DMS114 treated with DMSO at 0.1 percent for 48 hours (cell line): Measurements from ENCODE around the gene SLCO1B3.

Experiments used
- DNase-seq: peaks from one replicate; lab custom pipeline; 2025; ENCODE audit not compliant: unreplicated experiment; lab: John Stamatoyannopoulos, UW

SLCO1B3 gene

DNA sequence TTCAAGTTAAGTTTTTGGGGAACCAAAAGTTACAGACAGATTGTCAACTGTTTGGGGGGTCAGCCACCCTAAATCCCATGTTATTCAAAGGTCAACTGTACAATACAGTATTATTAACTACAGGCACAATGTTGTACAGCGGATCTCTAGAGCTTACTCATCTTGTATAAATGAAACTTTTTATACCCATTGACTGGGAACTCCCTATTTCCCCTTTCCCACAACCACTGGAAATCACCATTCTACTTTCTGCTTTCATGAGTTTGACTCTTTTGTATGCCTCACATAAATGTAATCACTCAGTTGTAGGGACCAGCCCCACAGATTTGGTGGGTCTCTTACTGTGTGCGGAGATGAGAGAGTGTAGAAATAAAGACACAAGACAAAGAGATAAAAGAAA is 57.8 kb downstream of the SLCO1B3 start:
- DNase-seq = no peak

DNA sequence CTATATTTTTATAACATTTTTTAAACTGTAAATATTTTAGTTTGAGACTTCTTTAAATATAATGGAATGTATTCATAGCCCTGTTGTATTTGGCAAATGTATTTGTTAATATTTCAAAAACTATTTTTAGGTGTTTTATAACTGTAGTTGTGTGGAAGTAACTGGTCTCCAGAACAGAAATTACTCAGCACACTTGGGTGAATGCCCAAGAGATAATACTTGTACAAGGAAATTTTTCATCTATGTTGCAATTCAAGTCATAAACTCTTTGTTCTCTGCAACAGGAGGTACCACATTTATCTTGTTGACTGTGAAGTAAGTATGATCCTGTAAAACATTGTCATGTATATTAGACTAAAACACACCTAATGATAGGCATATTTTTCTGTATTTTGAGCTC is 72.8 kb downstream of the SLCO1B3 start:
- no peak for DNase-seq

- no peak for DNase-seq
These were observed 74.6 kb downstream of the SLCO1B3 start for GRCh38 chr12:20885116-20885515.

DNA sequence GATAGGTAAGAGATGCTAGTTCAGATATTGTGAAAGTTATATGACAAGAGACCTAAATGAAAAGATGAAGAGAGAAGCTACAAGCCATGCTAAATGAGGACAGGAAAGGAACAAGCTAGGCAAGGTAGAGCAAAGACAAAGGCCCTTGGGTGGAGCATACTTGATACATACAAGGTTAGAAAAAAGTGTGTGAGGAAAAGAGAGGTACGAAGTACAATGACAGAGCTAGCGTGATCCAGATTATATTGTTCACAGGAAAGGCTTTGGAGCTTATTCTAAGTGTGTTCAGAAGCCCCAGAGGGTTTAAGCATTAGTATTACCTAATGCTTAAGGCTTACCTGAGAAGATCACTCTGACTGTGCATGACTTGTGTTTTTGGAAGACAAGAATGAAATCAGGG is 75.0 kb downstream of the SLCO1B3 start:
- no peak for DNase-seq

GRCh38 chr12:20917269-20917668 is 106.8 kb downstream of the SLCO1B3 start:
- DNase-seq = no peak

GRCh38 chr12:20917819-20918218 is 107.3 kb downstream of the SLCO1B3 start:
- DNase-seq = no peak

GRCh38 chr12:20931894-20932293 is 121.4 kb downstream of the SLCO1B3 start:
- no peak for DNase-seq

GRCh38 chr12:20946732-20947131 is 136.2 kb downstream of the SLCO1B3 start:
- DNase-seq = peak; percentile 2

GRCh38 chr12:20950248-20950647 is 139.7 kb downstream of the SLCO1B3 start:
- DNase-seq = peak; percentile 17

- DNase-seq = no peak
These were observed 152.8 kb downstream of the SLCO1B3 start for GRCh38 chr12:20963303-20963702.

GRCh38 chr12:20963762-20964161 is 153.3 kb downstream of the SLCO1B3 start:
- no peak for DNase-seq
